Epithelial cell of prostate (primary cell): ENCODE results near the gene HELZ.
"Not testable (repeated sequence)": the region's sequence is repeated elsewhere in the genome, so short reads cannot be mapped to it uniquely, and the experiment has no call there.

Source experiments
- DNase-seq: peaks from one replicate; pipeline ENCODE4 v3.0.0-alpha.2; 2011; ENCODE audit warnings: low read depth, low spot score
- H3K27ac ChIP-seq: fragments of 450-650 bp; 2 replicates; pipeline ENCODE4 v1.5.1; 2017; ENCODE audit warnings: mild to moderate bottlenecking

HELZ gene

GRCh38 chr17:67128700-67129099 is 116.3 kb downstream of the HELZ start:
- no peak overlapping the region for H3K27ac ChIP-seq
- DNase-seq, result no peak

DNA sequence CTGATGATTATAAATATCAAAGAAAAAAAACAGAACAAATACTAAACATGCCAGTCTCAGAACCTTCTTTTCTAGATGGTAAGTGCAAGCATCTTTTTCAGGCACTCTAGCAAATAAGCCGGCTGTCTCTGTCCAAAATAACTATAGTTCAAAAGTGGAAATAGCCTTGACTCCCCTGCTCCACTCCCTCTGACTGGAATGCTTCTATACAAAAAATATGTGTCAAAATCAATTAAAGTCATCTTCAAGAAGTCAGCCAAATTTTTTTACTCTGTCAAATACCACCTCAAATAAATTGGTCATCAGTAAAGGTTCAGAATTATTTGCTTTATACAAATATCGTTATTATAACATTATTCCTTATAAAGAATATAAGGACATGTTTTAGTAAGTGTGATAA is 117.1 kb downstream of the HELZ start:
- no peak for DNase-seq
- H3K27ac ChIP-seq, result no peak overlapping the region

DNA sequence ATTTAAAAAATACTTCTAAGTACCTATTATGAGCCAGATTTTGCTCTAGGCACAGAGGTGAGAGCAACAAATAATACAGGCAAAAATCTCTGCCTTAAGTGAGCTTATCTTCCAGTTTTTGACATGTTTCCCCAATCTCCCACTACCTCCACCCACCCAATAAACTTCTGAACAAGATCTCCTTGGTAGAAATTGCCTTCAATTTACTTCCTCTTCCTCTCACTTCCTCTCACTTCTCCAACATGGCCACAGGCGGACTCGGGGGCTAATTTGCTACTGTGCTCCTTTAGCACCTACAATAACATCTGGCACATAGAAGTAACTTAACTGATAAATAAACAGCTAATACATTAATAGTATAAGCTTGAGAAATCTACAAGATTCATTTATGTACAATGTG is 118.0 kb downstream of the HELZ start:
- DNase-seq, result no peak
- no peak overlapping the region for H3K27ac ChIP-seq

- not testable (repeated sequence) for H3K27ac ChIP-seq, DNase-seq
These were observed 118.5 kb downstream of the HELZ start for GRCh38 chr17:67126543-67126942.

DNA sequence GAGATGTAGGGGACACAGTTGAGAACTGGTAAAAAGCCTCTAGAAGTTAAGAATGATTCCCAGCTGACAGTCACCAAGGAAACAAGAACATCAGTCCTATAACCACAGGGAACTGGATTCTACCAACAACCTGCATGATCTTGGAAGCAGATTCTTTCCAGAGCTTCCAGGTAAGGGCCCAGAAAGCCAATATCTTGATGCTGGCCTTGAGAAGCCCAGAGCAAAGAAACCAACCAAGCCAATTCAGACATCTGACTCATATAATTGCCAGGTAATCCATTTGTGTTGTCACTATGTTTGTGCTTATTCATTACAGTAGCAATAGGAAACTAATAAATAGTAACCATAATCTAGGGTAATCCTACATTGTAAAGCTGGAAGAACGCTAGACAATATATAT is 119.1 kb downstream of the HELZ start:
- DNase-seq, result no peak
- no peak overlapping the region for H3K27ac ChIP-seq

- H3K27ac ChIP-seq, result no peak overlapping the region
- DNase-seq, result no peak
These were observed 119.6 kb downstream of the HELZ start for GRCh38 chr17:67125417-67125816.

DNA sequence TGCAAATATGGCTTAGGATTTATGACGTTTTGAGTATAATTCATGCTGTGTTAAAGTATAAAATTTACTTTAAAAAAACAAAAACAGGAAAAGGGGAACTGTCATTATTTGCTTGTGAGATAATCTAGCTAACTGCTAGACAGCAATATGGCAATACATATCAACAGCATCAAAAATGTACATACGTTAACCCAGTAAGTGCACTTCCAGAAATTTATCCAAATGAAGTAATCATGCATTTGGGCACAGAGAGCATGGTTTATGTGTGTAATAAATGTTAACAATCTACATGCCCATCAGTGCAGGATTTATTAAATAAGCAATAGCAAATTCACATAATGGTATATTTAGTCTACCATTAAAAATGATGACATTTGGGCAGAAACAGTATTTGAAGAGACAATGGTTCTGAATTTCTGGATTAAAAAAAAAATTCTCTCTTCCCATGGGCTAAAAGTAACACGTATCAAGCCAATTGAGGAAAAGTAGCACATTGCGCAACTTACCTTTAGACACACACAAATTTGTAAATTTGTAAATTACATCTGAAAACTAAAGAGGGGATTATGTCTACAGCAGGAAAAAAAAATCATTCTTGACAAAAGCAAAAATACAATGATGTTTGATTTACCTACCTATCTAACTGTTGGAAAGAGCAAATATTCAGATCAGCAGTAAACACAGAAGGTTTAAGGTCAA is 120.4 kb downstream of the HELZ start:
- no peak for DNase-seq
- no peak overlapping the region for H3K27ac ChIP-seq

GRCh38 chr17:67123699-67124098 is 121.3 kb downstream of the HELZ start:
- no peak for DNase-seq
- no peak overlapping the region for H3K27ac ChIP-seq

GRCh38 chr17:67121316-67121891 is 123.6 kb downstream of the HELZ start:
- no peak for DNase-seq
- H3K27ac ChIP-seq, result no peak overlapping the region

GRCh38 chr17:67119102-67119501 is 125.9 kb downstream of the HELZ start:
- no peak overlapping the region for H3K27ac ChIP-seq
- no peak for DNase-seq

DNA sequence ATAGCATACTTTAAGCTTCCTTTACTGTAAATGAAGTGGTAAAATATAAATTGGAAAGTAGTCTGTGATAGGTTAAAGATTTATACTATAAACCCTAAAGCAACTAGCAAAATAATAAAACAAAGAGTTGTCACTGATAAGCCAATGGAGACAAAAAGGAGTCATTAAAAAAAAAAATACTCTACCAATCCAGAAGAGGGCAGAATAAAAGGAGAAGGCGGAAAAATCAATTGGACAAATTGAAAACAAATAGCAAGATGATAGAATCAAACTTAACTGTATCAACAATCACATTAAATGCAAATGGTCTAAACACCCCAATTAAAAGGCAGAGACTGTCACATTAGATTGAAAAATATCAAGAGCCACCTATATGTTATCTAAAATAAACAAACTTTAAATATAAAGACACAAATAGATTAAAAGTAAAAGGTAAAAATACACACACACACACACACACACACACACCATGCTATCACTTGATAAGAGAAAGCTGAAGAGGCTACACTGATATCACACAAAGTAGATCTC is 128.9 kb downstream of the HELZ start:
- DNase-seq, result no peak
- H3K27ac ChIP-seq, result no peak overlapping the region

GRCh38 chr17:67115401-67115800 is 129.6 kb downstream of the HELZ start:
- no peak overlapping the region for H3K27ac ChIP-seq
- no peak for DNase-seq

DNA sequence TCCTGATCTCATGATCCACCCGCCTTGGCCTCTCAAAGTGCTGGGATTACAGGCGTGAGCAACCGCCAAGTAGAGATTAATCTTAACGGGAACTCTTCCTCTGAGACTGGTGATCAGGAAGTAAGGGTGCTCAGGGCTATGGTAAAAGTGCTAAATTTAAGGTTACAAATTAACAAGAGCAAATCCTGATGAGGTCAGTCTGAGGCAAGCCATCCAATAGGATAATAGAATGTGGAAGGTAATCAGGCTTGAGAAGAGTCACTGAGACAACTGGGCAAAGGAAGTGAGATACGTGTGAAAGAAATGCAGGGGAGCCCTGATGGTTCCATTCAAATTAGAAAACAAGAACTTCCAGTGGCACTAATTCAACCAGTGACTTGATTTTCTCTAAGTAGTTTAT is 131.5 kb downstream of the HELZ start:
- no peak for DNase-seq
- H3K27ac ChIP-seq, result no peak overlapping the region

GRCh38 chr17:67111808-67112207 is 133.2 kb downstream of the HELZ start:
- DNase-seq, result no peak
- H3K27ac ChIP-seq, result no peak overlapping the region

DNA sequence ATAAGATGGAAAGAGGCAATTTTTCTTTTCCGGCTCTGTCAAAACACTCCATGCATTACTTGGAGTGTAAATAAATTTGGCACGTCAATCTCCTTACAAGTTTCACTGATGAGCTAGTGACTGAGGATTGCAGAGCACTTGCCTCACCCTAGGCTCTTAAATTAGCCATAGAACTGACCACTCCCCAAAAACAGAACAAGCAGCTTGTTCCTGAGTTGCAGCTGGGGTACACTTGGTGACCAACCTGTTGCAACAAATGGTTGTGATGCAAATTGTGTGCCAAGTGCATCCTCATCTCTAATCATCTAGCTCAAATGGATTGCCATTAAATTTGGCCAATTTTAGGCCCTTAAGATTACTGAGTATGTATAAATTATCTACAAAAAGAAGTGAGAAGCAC is 133.7 kb downstream of the HELZ start:
- DNase-seq, result no peak
- H3K27ac ChIP-seq, result no peak overlapping the region

DNA sequence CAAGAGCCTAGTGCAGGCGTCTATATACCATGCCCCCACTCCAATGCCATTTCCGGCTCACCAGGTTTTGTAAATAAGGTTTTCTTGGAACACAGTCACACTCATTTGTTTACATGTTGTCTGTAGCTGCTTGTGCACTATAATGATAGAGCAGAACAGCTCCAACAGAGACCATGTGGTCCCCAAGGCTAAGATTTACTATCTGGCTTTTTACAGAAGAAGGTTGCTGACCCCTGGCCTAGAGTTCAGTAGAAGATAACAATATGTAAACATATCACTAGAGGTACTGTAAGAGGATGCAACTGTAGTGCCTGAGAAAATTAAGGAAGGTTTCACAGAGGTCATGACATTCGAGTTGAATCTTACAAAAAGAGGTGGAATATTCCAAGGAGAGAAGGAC is 134.4 kb downstream of the HELZ start:
- no peak overlapping the region for H3K27ac ChIP-seq
- no peak for DNase-seq

- H3K27ac ChIP-seq, result no peak overlapping the region
- DNase-seq, result no peak
These were observed 135.9 kb downstream of the HELZ start for GRCh38 chr17:67109111-67109510.

- H3K27ac ChIP-seq, result no peak overlapping the region
- no peak for DNase-seq
These were observed 136.9 kb downstream of the HELZ start for GRCh38 chr17:67107811-67108775.

- no peak for DNase-seq
- no peak overlapping the region for H3K27ac ChIP-seq
These were observed 137.8 kb downstream of the HELZ start for GRCh38 chr17:67107171-67107570.

DNA sequence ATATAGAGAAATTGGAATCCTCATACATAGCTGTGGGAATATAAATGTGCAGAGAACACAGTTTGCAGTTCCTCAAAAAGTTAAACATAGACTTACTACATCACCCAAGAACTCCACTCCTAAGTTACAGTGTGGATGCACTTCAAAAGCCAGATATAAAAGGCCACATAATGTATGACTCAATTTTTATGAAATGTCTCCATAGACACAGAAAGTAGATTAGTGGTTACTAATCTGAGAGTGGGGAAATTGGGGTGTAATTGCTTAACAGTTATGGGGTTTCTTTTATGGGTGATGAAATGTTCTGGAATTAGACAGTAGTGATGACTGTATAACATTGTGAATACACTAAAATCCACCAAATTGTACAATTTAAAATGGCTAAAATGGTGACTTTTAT is 139.8 kb downstream of the HELZ start:
- H3K27ac ChIP-seq, result peak overlapping the region; percentile 43
- DNase-seq, result peak; percentile 2

GRCh38 chr17:67104641-67105040 is 140.4 kb downstream of the HELZ start:
- DNase-seq, result not testable (repeated sequence)
- peak overlapping the region; percentile 43 for H3K27ac ChIP-seq
